Lower leg skin (tissue), 3 donors: ENCODE data around the gene AQR.

Experiments used
- CTCF ChIP-seq, 3 donors: fragments of 450-650 bp; IDR thresholded peaks; one replicate each; pipeline ENCODE4 v1.5.1; 2016; ENCODE audit warnings: antibody characterized with exemption in 3 of 3, mild to moderate bottlenecking in 3 of 3, moderate library complexity in 2 of 3
- POLR2A ChIP-seq, 2 donors: fragments of 450-650 bp; IDR thresholded peaks; one replicate each; pipeline ENCODE4 v1.6.1; 2016 to 2017; ENCODE audit warnings: antibody characterized with exemption in 2 of 2, mild to moderate bottlenecking in 1 of 2, moderate library complexity in 1 of 2

DNA sequence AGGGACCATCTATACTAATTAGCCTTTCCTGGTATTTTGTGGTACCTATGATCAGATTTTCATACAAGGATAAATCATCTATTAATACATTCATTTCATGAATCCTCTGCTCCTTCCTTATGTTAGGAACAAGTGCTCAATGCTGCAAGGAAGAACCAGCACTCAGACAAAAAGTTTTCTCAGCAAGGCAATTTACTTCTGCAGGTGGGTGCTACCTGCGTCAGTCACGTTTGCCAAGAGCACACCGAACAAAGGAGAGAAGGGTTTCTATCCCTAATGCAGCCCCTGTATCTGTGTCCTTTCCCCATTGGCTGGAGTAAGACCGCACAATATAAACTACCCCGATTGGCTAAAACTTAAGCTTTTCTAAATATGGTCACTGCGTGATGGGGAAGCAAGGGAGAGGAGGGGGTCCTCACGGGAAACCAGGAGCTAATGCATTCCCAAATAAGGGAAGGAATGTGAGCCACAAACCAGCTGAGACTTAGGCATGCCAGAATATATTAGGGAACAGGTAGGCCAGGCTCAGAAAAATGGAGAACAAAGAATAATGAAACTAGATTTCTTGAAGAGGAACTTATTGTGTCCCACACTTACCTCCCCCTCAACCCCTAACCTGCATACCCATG is 76.5 kb downstream of the AQR start:
- TF ChIP-seq POLR2A (IDR thresholded peaks at IDR 0.05): no peak
- TF ChIP-seq CTCF (IDR thresholded peaks at IDR 0.05): no peak
